ENCODE results near the gene DLX4.

Gene DLX4

DNA sequence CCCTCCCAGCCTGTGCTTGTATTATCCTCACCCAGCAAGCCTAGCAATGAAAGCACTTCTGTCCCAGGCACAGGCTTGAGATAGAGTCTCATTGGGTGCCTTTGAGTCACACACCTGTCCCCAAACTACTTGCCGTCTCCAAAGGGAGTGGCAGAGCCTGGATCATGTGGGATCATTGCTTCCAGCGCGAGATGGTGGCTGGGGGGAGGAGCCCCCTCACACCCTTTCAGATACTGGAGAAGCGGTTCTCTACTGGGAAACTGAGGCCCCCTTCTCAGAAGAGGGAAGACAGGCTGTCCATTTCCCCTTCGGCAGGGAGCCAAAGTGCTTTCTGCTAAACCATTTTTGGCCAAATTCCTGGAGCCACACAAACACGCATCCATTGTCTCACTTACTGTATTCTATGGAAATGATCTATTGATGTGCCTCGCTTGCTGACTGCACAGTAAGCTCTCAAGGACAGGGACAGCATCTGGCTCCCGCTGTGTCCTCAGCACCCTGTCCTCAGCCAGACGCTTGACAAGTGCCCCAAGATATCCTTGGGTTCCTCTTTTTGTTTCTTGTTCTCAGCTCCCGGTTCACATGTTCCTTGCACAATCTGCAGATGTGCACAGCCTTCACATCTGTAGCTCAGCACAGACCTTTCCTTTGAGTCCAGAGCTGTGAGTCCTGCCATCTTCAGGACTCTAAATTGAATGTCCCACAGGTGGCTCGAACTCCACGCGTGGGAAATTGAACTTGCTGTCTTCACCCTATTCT is 52.0 kb downstream of the DLX4 start:
- TF ChIP-seq ZC3H10 (CRISPR knock-in tag; IDR thresholded peaks at IDR 0.05), result no peak
- TF ChIP-seq ZFP3 (CRISPR knock-in tag; IDR thresholded peaks at IDR 0.05), result no peak
- no peak for TF ChIP-seq GLIS3 (CRISPR knock-in tag; IDR thresholded peaks at IDR 0.05)
- TF ChIP-seq ISL1 (CRISPR knock-in tag; IDR thresholded peaks at IDR 0.05), result no peak
- no peak for TF ChIP-seq ZNF8 (CRISPR knock-in tag; IDR thresholded peaks at IDR 0.05)
- TF ChIP-seq ESRRG (CRISPR knock-in tag; IDR thresholded peaks at IDR 0.05), result no peak
- no peak for TF ChIP-seq OSR1 (CRISPR knock-in tag; IDR thresholded peaks at IDR 0.05)
- TF ChIP-seq PATZ1 (CRISPR knock-in tag; IDR thresholded peaks at IDR 0.05; ENCODE audit: borderline replicate concordance), result no peak
- TF ChIP-seq POU6F1 (CRISPR knock-in tag; IDR thresholded peaks at IDR 0.05; ENCODE audit: borderline replicate concordance, low read depth), result no peak
- no peak for TF ChIP-seq SNAI2 (CRISPR knock-in tag; IDR thresholded peaks at IDR 0.05)
- TF ChIP-seq CSRNP3 (CRISPR knock-in tag; IDR thresholded peaks at IDR 0.05), result no peak
- no peak for TF ChIP-seq TSHZ2 (CRISPR knock-in tag; IDR thresholded peaks at IDR 0.05)
- no peak for TF ChIP-seq TOX (CRISPR knock-in tag; IDR thresholded peaks at IDR 0.05; ENCODE audit: borderline replicate concordance)
- no peak for TF ChIP-seq ZNF565 (CRISPR knock-in tag; conservative IDR thresholded peaks at IDR 0.05; ENCODE audit: low read depth)
- no peak for TF ChIP-seq ARNTL (CRISPR knock-in tag; IDR thresholded peaks at IDR 0.05; ENCODE audit: borderline replicate concordance, low read depth)
- no peak for TF ChIP-seq RARB (CRISPR knock-in tag; IDR thresholded peaks at IDR 0.05)
- no peak for TF ChIP-seq TCF4 (CRISPR knock-in tag; IDR thresholded peaks at IDR 0.05; ENCODE audit: borderline replicate concordance)
- no peak for TF ChIP-seq CSDC2 (CRISPR knock-in tag; IDR thresholded peaks at IDR 0.05)
- no peak for TF ChIP-seq BACH2 (CRISPR knock-in tag; IDR thresholded peaks at IDR 0.05; ENCODE audit: borderline replicate concordance)
- no peak; the same call in 2 of the 3 replicates for ATAC-seq

GRCh38 chr17:50021681-50022370 is 52.8 kb downstream of the DLX4 start:
- ATAC-seq, result no peak
- no peak for TF ChIP-seq ZNF70 (CRISPR knock-in tag; IDR thresholded peaks at IDR 0.05)
- no peak for TF ChIP-seq ZNF8 (CRISPR knock-in tag; IDR thresholded peaks at IDR 0.05)
- no peak for TF ChIP-seq PPARA (CRISPR knock-in tag; IDR thresholded peaks at IDR 0.05; ENCODE audit: borderline replicate concordance)
- TF ChIP-seq POU6F1 (CRISPR knock-in tag; IDR thresholded peaks at IDR 0.05; ENCODE audit: borderline replicate concordance, low read depth), result no peak
- TF ChIP-seq TOX (CRISPR knock-in tag; IDR thresholded peaks at IDR 0.05; ENCODE audit: borderline replicate concordance), result no peak
- TF ChIP-seq SNAI2 (CRISPR knock-in tag; IDR thresholded peaks at IDR 0.05), result no peak
- no peak for TF ChIP-seq BACH2 (CRISPR knock-in tag; IDR thresholded peaks at IDR 0.05; ENCODE audit: borderline replicate concordance)
- TF ChIP-seq ZFP30 (CRISPR knock-in tag; IDR thresholded peaks at IDR 0.05), result no peak
- no peak for TF ChIP-seq ZNF565 (CRISPR knock-in tag; conservative IDR thresholded peaks at IDR 0.05; ENCODE audit: low read depth)
- no peak for TF ChIP-seq OSR1 (CRISPR knock-in tag; IDR thresholded peaks at IDR 0.05)
- no peak for TF ChIP-seq PATZ1 (CRISPR knock-in tag; IDR thresholded peaks at IDR 0.05; ENCODE audit: borderline replicate concordance)
- TF ChIP-seq GLIS3 (CRISPR knock-in tag; IDR thresholded peaks at IDR 0.05), result no peak
- no peak for TF ChIP-seq ZFP3 (CRISPR knock-in tag; IDR thresholded peaks at IDR 0.05)
- no peak for TF ChIP-seq CSRNP3 (CRISPR knock-in tag; IDR thresholded peaks at IDR 0.05)
- TF ChIP-seq ZC3H10 (CRISPR knock-in tag; IDR thresholded peaks at IDR 0.05), result no peak
- TF ChIP-seq ARNTL (CRISPR knock-in tag; IDR thresholded peaks at IDR 0.05; ENCODE audit: borderline replicate concordance, low read depth), result no peak
